ENCODE results near the gene CACNA1E.

The CACNA1E gene

DNA sequence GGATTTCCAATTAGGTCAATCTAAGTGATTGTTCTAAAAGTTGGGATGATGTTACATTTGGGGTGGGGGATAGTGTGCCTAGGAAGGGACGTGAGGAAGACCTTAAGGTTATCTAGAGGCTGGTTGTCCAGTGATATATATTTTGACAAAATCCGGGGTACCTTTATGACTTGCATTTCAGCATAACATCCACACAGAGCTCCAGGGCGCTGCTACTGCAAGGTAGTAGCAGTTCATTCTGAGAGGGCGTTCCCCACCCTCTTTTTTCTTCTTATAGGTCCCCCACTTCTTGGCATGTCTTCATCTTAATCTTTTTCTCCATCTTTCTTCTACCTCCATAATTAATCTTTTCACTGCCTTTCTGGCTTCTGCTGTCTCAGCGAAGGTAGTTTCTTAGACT is 161.9 kb downstream of the CACNA1E start:
- DNase-seq = no peak

- no peak for DNase-seq
Measured at GRCh38 chr1:181646710-181647109, 163.4 kb downstream of the CACNA1E start.

DNA sequence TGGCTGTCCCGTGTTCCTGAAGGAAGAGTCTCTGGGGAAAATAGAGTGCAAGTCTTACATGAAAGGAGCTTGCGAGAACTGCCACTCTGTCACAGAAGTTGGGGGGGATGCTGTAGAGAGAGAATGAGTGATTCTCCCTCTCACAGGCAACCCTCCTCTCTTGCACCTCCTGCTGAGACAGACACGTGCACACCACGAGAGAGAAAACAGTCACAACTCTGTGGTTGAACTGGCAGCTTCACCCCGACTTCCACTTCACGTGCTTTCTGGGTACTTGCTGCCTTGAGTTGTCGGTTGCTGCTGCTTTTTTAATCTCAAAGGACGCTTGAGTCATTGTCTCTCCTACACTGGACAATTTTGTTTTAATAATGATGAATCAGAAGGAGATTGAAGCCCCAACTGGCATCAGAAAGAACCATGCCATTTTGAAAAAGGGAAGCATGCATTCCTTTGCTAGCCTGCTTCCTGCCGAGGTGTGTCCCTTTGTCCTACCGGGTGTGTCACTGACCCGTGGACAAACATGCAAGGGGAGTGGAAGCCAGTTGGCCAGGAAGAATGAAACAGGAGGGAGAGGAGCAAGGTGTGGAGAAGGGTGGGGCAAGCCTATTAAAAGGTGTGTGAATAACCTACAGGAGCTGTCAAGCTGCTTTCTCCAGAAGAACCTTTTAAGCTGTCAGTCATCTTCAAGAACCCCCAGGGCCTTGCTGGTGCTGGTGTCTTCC is 164.2 kb downstream of the CACNA1E start:
- no peak for DNase-seq

DNA sequence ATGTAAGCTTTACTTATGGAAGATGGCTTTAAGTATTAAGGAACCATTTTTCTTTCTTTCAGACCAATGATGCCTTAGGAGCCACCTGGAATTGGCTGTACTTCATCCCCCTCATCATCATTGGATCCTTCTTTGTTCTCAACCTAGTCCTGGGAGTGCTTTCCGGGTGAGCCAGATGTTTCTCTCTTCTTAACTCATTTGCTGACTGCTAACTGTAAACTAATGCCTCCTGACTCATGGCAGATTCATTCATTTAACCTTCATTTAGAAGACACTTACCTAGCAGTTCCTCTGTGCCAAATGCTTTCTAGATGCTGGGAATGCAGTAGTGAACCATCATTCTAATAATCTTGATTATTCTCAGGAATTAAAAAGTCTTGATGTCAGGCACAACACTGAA is 168.0 kb downstream of the CACNA1E start:
- no peak for DNase-seq

GRCh38 chr1:181655756-181656155 is 172.4 kb downstream of the CACNA1E start:
- DNase-seq = no peak

DNA sequence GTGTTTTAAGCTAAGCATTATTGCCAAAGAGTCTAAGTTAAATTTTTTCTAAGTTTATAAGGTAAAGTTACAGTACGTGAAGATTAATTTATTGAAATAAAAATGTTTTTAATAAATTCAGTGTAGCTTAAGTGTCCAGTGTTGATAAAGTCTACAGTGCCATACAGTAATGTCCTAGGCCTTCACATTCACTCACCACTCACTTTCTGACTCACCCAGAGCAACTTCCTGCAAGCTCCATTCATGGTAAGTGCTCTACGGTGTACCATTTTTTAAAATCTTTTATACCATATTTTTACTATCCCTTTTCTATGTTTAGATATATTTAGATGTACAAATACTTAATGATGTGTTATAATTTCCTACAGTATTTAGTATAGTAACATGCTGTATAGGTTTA is 173.2 kb downstream of the CACNA1E start:
- no peak for DNase-seq

GRCh38 chr1:181658581-181658980 is 175.3 kb downstream of the CACNA1E start:
- DNase-seq = no peak

DNA sequence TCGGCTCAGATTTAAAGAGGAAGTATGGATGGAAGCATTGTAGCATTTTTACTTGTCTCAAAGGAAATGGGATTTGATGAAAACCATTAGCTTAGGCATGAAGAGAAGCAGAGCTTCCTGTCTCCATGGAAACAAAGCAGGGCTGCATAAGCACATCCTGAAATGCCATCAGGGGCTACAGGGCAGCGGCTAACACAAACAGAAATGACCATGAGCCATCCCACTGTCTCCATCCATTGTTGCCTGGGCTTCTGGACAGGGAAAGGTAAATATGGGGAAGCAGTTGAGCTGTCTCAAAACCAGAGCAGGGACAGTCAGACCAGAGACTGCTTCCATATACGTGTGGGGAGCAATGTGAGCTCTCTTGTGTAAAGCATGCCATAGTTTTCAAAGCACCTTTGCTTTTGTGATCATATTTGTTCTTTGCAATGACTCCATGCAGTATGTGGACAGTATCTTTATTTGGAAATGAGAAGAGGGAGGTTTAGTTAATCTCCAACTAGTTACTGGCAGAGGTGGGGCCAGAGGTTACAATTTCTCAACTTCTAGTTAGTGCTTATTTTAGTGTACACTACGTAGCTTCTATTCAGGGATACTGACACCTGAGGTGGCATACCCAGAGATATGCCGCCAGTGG is 176.1 kb downstream of the CACNA1E start:
- DNase-seq = no peak

DNA sequence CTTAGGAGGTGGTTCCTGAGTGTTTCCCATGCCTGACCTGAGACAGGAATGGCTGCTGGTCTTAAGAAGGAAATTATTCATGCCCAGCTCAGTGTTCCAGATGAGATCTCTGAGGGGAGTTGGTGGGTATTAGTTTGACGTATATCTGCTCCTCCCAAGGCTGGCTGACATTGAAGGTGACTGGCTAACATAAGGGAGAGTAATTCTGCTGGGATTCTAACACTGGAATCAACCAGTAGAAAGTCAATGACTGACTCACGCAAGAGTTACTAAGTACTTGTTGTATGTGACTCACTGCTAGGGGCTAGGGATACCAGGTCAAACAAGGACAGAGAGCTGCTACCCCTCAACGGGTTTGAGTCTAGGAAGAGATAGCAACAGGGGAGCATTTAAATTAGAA is 177.3 kb downstream of the CACNA1E start:
- no peak for DNase-seq

DNA sequence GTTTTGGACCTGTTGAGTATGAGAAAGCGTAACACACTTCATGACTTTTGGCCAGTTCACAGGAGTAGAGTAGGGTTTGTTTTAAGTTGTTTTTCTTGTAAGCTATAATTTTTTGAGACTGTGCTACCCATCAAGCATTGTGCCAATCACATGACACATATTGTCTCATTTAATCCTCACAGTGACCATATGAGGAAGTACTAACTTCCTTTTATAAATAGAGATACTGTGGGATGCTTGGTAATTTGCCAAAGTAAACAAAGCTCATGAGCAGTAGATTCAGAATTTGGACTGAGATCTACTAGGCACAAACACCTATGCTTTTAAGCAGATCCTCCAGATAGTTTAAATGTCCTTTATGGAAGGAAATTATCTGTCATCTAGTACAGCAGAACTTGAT is 178.3 kb downstream of the CACNA1E start:
- no peak for DNase-seq

GRCh38 chr1:181662606-181663005 is 179.3 kb downstream of the CACNA1E start:
- DNase-seq = no peak

DNA sequence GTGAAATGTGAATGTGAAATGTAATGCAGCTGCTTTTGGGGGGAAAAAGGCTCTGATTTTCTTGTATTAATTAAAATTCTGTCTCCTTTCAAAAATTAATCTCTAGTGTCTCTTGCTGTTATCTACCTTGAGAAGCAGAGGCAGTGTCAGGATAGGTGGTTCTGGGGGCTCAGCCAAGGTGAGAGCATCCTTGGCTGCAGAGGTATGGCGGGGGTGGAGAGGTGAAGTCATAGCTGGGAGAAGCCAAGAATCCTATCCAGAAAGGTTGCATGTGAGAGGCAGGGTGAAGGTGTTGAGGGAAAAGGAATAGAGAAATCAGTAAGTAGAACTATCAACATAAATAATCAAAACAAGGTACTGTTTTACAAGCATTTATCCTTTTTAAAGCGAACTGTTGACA is 181.2 kb downstream of the CACNA1E start:
- DNase-seq = no peak

DNA sequence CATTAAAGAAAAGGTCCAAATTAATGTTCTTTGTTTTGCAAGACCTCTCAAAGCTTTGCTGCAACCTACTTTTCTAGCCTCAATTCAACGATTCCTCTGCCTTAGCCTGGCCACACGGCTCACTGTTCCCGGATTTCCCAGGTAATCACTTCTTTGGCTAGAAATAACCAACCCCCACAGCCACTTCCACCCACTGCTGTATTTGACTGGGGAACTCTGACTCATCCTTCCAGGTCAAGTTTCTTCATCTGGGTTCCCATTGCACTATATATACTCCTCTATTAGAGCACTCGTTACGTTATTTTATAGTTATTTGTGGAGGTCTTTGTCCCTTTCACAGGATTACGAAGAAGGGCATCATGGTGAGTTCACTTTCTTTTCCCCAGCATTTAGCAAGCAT is 185.9 kb downstream of the CACNA1E start:
- no peak for DNase-seq

GRCh38 chr1:181674617-181675016 is 191.3 kb downstream of the CACNA1E start:
- no peak for DNase-seq

- no peak for DNase-seq
Measured at GRCh38 chr1:181675091-181675917, 192.0 kb downstream of the CACNA1E start.

DNA sequence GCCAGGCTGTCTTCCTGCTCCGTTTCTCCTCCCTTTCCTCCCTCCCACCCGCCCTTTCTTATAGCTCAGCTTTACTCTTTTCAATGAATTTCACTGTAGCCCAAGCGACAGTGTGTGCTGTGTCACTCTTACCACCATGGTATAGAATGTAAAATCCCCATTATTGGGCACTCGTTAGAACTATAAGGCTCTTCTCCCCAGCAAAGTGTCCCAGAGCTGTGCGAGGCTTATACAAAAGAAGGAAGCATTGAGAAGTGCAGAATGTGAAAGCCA is 192.5 kb downstream of the CACNA1E start:
- no peak for DNase-seq

- DNase-seq = no peak
Measured at GRCh38 chr1:181676269-181676668, 193.0 kb downstream of the CACNA1E start.

- no peak for DNase-seq
Measured at GRCh38 chr1:181680332-181680731, 197.0 kb downstream of the CACNA1E start.

- DNase-seq = no peak
Measured at GRCh38 chr1:181680871-181681270, 197.6 kb downstream of the CACNA1E start.

DNA sequence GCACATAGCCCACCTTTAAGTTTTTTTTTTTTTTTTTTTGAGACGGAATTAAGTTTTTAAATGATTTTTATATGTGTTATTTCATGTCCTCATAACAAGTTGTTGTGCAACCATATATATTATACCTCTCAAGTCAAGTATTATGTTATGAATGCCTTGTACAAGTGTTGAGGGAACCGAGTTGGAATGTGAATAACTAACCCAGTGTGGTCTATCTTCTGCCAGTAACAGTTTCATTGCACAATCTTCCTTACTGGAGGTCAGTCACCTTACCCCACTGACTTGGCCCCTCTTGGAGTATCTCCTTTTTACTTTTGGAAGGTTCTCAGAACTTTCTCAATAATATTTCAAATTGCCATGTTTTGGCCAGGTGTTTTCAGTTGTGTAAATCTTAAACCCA is 201.9 kb downstream of the CACNA1E start:
- no peak for DNase-seq

- DNase-seq = no peak
Measured at GRCh38 chr1:181701891-181702290, 218.6 kb downstream of the CACNA1E start.

DNA sequence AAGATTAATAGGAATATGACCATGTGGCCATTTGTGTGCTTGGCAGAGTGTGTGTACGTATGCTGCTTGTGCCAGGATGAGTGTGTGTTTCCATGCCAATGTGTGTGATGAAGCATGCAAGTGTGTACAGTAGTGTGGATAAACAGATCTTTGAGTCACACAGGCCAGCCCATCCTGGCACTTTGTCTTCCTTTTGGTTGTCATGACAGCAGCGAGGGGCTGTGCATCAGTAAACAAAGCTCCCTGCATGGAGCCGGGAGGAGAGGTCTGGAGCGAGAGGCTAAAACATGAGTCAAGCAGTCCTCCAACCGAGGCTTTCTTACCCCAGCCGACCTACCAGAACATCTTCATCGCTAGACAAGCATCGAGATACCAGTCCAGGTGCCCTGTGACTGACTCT is 221.2 kb downstream of the CACNA1E start:
- DNase-seq = no peak

GRCh38 chr1:181711820-181712219 is 228.5 kb downstream of the CACNA1E start:
- no peak for DNase-seq

- DNase-seq = peak; percentile 72 to 86
Measured at GRCh38 chr1:181712711-181713110, 229.4 kb downstream of the CACNA1E start.
